ENCODE data around the gene ARHGEF11. TPM values are rescaled to one million over a fixed set of nuclear protein-coding genes. Genes with fewer than 3 reads are reported as not detected.

Gene ARHGEF11
- total and polyA plus RNA-seq, 8 donors, result 9.1 to 21.0 (median 12.3) TPM

DNA sequence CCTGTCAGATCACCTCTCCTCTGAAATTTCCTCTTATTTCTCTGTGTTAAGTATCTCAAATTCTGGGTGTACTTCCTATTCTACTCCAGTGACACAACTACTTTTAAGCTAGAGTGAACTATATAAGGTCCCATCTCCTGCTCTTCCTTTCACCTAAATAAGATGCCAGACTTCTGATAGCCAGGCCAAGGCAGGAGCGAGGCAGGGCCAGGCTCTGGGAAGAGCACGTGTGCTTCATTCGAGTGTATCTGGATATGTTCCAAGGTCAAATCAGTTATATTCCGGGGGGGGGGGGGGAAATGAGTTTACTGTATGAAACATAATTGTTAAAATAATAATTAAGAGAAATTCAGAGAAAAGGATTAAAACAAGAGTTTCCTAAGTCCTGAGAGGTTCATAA is 65.0 kb downstream of the ARHGEF11 start:
- H3K9me3 ChIP-seq, result no peaks in the 10 kb centered on the region
- TF ChIP-seq, protein P1, sequence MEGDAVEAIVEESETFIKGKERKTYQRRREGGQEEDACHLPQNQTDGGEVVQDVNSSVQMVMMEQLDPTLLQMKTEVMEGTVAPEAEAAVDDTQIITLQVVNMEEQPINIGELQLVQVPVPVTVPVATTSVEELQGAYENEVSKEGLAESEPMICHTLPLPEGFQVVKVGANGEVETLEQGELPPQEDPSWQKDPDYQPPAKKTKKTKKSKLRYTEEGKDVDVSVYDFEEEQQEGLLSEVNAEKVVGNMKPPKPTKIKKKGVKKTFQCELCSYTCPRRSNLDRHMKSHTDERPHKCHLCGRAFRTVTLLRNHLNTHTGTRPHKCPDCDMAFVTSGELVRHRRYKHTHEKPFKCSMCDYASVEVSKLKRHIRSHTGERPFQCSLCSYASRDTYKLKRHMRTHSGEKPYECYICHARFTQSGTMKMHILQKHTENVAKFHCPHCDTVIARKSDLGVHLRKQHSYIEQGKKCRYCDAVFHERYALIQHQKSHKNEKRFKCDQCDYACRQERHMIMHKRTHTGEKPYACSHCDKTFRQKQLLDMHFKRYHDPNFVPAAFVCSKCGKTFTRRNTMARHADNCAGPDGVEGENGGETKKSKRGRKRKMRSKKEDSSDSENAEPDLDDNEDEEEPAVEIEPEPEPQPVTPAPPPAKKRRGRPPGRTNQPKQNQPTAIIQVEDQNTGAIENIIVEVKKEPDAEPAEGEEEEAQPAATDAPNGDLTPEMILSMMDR (IDR thresholded peaks at IDR 0.05), result no peak
- H3K4me1 ChIP-seq, result no peaks in the 10 kb centered on the region
- no peaks in the 10 kb centered on the region for H3K27me3 ChIP-seq
- DNase-seq (no peak), FAIRE-seq (no peak), ATAC-seq (peak in 2 of 4 donors; percentile 45 to 53)
- intact Hi-C loops (cut with DNase I), result no loop called here
- H3K4me3 ChIP-seq, result no peak overlapping the region
- peaks cover 0 to 24% (median 20%) of the 10 kb centered on the region in 3 donors for H3K36me3 ChIP-seq
- 7 to 8% methylated on average over 4 of the region's 4 CpGs for WGBS, 2 donors
- no peak overlapping the region for H3K27ac ChIP-seq

DNA sequence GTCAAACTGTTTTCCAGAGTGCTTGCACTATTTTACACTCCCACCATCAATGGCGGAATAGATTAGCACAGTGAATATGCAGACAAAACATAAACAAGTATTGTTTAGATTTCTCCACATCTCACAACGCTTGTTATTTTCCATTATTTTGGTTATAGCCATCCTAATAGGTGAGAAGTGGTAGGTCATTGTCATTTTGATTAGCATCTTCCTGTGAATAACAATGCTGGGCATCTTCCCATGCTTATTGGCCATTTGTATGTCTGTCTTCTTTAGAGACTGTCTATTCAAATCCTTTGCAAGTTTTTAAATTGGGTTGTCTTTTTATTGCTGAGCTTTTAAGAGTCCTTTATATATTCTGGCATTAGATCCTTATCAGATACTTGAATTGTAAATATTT is 70.5 kb downstream of the ARHGEF11 start:
- no peaks in the 10 kb centered on the region for H3K27me3 ChIP-seq
- peaks cover 0 to 39% (median 13%) of the 10 kb centered on the region in 3 donors for H3K36me3 ChIP-seq
- no peak overlapping the region for H3K27ac ChIP-seq
- DNase-seq (no peak), ATAC-seq (no peak), FAIRE-seq (no peak)
- TF ChIP-seq, protein P1 (IDR thresholded peaks at IDR 0.05), result no peak
- no peak overlapping the region for H3K4me3 ChIP-seq
- intact Hi-C loops (cut with DNase I), result no loop called here
- no peaks in the 10 kb centered on the region for H3K4me1 ChIP-seq
- H3K9me3 ChIP-seq, result no peaks in the 10 kb centered on the region
- 83 to 85% methylated on average over 2 of the region's 2 CpGs for WGBS, 2 donors

DNA sequence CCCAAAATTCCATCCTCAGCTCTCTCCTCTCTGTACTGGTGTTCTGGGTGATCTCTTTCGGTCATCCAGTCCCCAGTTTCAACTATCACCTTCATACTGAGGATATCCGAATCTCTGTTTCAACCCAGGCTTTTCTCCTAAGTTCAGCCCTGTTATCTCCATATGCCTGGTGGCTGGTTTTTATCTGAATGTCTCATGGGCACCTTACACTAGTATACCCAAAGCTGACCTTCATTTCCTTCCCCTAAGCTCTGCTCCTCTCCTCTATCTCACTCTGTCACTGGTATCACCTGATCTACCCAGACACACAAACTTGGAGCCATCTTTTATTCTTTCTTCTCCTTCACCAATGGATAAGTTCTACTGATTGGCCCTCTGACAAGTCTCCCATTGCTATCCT is 72.1 kb downstream of the ARHGEF11 start:
- Histone ChIP-seq H3K36me3 (peaks cover 0 to 40% (median 13%) of the 10 kb centered on the region in 3 donors), H3K4me1 (no peaks in the 10 kb centered on the region), H3K27ac (no peak overlapping the region), H3K4me3 (no peak overlapping the region), H3K27me3 (no peaks in the 10 kb centered on the region), H3K9me3 (no peaks in the 10 kb centered on the region)
- ATAC-seq (no peak), FAIRE-seq (no peak), DNase-seq (no peak)
- WGBS, 2 donors, result 95% methylated on average over 2 of the region's 2 CpGs
- TF ChIP-seq, protein P1 (IDR thresholded peaks at IDR 0.05), result no peak
- intact Hi-C loops (cut with DNase I), result no loop called here

DNA sequence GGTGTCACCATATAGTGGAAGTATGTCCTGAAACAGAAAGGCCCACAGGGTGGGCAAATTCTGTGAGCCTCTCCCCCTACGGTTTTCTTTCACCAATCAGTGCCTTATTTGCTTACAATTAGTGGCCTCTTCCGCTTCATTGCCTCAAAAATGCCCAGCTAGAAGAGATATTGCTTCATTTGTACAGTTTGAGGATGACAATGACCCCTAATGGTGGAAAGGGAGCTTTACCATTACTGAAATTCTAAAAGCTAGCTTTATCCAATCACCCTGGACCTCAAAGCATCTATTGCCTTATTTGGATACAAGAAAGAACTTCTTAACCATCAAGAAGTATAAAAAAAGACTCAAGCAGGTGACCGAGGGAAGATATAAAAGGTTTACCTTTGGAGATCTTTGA is 75.5 kb downstream of the ARHGEF11 start:
- no peaks in the 10 kb centered on the region for H3K9me3 ChIP-seq
- H3K27ac ChIP-seq, result no peak overlapping the region
- no peaks in the 10 kb centered on the region for H3K4me1 ChIP-seq
- ATAC-seq (no peak), FAIRE-seq (no peak), DNase-seq (no peak)
- WGBS, 2 donors, result 88 to 91% methylated on average over 3 of the region's 3 CpGs
- H3K36me3 ChIP-seq, result peaks cover 0 to 34% (median 0%) of the 10 kb centered on the region in 3 donors
- H3K27me3 ChIP-seq, result no peaks in the 10 kb centered on the region
- intact Hi-C loops (cut with DNase I), result no loop called here
- TF ChIP-seq, protein P1 (IDR thresholded peaks at IDR 0.05), result no peak
- H3K4me3 ChIP-seq, result no peak overlapping the region

DNA sequence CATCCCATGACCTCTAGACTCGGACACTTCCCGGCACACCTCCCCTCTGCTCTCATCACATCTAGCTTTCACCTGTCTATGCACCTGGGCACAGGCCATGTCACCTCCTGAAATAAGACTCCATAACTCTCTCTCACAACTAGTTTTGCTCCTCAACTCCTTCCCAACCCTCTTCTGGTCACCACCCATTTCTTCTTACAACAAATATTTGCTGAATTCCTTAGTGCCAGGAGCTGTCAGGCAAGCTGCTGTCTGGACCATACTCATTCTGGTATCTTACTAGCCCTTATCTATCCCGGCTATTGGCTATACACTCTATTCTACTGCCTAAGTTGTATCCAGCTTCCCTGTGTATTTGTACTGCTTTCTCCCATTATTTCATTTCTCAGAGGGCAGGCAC is 76.0 kb downstream of the ARHGEF11 start:
- 73 to 78% methylated on average over 3 of the region's 3 CpGs for WGBS, 2 donors
- no peak for FAIRE-seq

More for the DNA sequence above, 76.0 kb downstream of the ARHGEF11 start:
- intact Hi-C loops (cut with DNase I), result no loop called here
- H3K27ac ChIP-seq, result no peak overlapping the region
- DNase-seq, result no peak
- H3K4me1 ChIP-seq, result no peaks in the 10 kb centered on the region
- H3K9me3 ChIP-seq, result no peaks in the 10 kb centered on the region
- H3K27me3 ChIP-seq, result no peaks in the 10 kb centered on the region
- H3K4me3 ChIP-seq, result no peak overlapping the region
- TF ChIP-seq, protein P1 (IDR thresholded peaks at IDR 0.05), result no peak
- H3K36me3 ChIP-seq, result peaks cover 0 to 34% (median 0%) of the 10 kb centered on the region in 3 donors
- no peak for ATAC-seq

Measured in pancreas (tissue), 10 donors.